Activated CD8-positive, alpha-beta T cell treated with anti-CD3 and anti-CD28 coated beads, Interleukin-2, amount 10 ng/mL, durations not matched to agents 7 days and 5 days (primary cell): ENCODE data around the gene STX4. TPM values are rescaled to one million over a fixed set of nuclear protein-coding genes. Genes with fewer than 3 reads are reported as not detected.

Source experiments
- ATAC-seq: fragments of 150-1000 bp; cut with Tn5 transposase; one replicate; pipeline ENCODE4 v1.10.0; 2021; ENCODE audit warnings: moderate library complexity
- CTCF ChIA-PET: fragments of 350-600 bp; sonication (Branson Sonifier 250); formaldehyde crosslinking; loops from one replicate; lab custom pipeline; 2021; ENCODE audit warnings: antibody characterized with exemption; lab: Charles Lee
- POLR2A ChIA-PET: fragments of 350-600 bp; sonication (Branson Sonifier 250); formaldehyde crosslinking; loops from one replicate; lab custom pipeline; 2021; ENCODE audit warnings: antibody characterized with exemption; lab: Charles Lee
- DNase-seq: peaks from one replicate; pipeline ENCODE4 v3.0.0-alpha.2; 2020
- H3K27ac Mint-ChIP-seq: one replicate; pipeline ENCODE4 v1.8.0; 2021; ENCODE audit warnings: mild to moderate bottlenecking, mixed read lengths
- H3K27me3 Mint-ChIP-seq: one replicate; pipeline ENCODE4 v1.8.0; 2021; ENCODE audit warnings: low read depth, mixed read lengths
- H3K36me3 Mint-ChIP-seq: one replicate; pipeline ENCODE4 v1.8.0; 2021; ENCODE audit warnings: low read depth, mixed read lengths
- H3K4me1 Mint-ChIP-seq: one replicate; pipeline ENCODE4 v1.8.0; 2021; ENCODE audit warnings: low read depth, mixed read lengths
- H3K4me3 Mint-ChIP-seq: one replicate; pipeline ENCODE4 v1.8.0; 2021; ENCODE audit warnings: mild to moderate bottlenecking, mixed read lengths
- H3K9me3 Mint-ChIP-seq: one replicate; pipeline ENCODE4 v1.8.0; 2022; ENCODE audit warnings: mixed read lengths; ENCODE audit not compliant: insufficient read depth
- total RNA-seq, 2 experiments: library from RNA; stranded (reverse); gene quantifications; one replicate each; pipeline ENCODE4 v1.2.3, GENCODE V29; 2021

STX4 gene
- total RNA-seq, 2 experiments from 2014 or later, result 46.4 to 53.5 TPM

DNA sequence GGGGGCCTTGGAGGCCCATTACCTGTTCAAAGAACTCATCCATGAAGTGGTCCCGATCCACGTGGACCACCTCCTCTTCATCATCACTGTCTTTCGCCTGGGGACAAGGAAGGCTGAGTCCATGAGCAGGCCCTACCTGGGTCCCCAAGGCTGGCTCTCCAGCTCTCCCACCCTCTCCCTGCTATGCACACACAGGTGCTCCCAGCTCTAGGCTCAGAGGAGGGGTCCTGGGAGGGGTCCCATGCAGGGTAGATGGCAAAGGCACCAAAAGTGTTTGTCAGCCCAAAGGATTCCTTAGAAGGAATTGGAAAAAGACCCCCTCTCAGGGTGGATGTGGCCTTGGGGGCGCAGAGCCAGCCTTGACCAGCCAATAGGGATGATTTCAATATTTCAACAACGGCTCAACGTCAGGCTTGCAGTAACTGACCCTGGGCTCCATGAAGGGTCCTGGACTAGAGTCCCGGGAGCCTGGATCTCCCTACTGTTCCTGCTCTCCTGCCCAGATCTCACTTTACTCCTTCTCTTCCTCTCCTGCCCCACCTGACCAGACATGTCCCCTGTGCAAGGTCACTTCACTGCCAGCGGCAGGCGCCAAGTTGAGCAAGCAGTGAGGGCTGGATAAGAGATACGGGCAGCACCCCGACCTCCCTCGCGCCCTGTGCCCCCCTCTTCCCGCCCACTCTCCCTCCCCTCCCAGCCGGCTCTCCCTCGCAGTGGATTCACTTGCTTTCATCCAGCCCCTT, 31.7 kb upstream of the STX4 start:
- Mint-ChIP-seq H3K4me3 (no peak overlapping the region), H3K27ac (no peak overlapping the region), H3K27me3 (peaks cover 12% of the 10 kb centered on the region), H3K36me3 (no peaks in the 10 kb centered on the region), H3K4me1 (peaks cover 3% of the 10 kb centered on the region), H3K9me3 (no peaks in the 10 kb centered on the region)
- ATAC-seq (no peak), DNase-seq (no peak)
- CTCF ChIA-PET, result interaction anchor here (1.1 kb wide), 1 partner anchor 140 kb away, joined by 3 read pairs; no protein-coding TSS in a partner anchor
- POLR2A ChIA-PET, result no interaction called here

DNA sequence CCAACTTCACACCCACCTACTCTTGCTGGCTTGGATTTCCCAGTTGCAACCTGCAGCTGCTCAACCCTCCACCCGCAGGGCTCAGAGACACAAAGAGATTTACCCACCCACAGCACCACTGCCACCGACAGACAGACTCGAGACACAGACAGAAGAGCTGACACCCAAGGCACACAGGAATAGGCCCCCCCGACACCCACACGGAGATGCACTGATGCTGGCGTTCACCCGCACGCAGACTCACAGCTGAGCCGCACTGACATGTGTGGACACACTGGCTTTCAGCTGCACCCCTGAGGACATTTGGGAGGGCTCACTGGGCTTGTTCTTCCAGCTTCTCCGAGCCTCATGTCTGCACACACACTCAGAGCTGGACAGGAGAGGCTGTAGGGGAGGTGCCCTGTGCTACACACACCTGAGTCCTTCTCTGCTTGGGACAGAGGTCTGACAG, 31.1 kb upstream of the STX4 start:
- Mint-ChIP-seq H3K27me3 (peaks cover 14% of the 10 kb centered on the region), H3K9me3 (no peaks in the 10 kb centered on the region), H3K27ac (no peak overlapping the region), H3K4me1 (no peaks in the 10 kb centered on the region), H3K36me3 (no peaks in the 10 kb centered on the region), H3K4me3 (no peak overlapping the region)
- DNase-seq (no peak), ATAC-seq (no peak)
- ChIA-PET POLR2A (no interaction called here), CTCF (interaction anchor here (1.1 kb wide), 1 partner anchor 140 kb away, joined by 3 read pairs; no protein-coding TSS in a partner anchor)

GRCh38 chr16:31002862-31003341, 30.5 kb upstream of the STX4 start:
- Mint-ChIP-seq H3K27me3 (peaks cover 19% of the 10 kb centered on the region), H3K9me3 (no peaks in the 10 kb centered on the region), H3K4me1 (no peaks in the 10 kb centered on the region), H3K27ac (no peak overlapping the region), H3K4me3 (no peak overlapping the region), H3K36me3 (no peaks in the 10 kb centered on the region)
- POLR2A ChIA-PET, result interaction anchor here (0.6 kb wide), 2 partner anchors 17 to 112 kb away, joined by 3 read pairs; no protein-coding TSS in a partner anchor
- CTCF ChIA-PET, result interaction anchor here (1.1 to 2.1 kb wide), 2 partner anchors 19 to 139 kb away, joined by 3 to 9 read pairs; partner anchors contain the start of gene HSD3B7
- DNase-seq (no peak), ATAC-seq (no peak)

- DNase-seq, result no peak
- POLR2A ChIA-PET, result interaction anchor here (0.6 kb wide), 2 partner anchors 17 to 111 kb away, joined by 3 read pairs; no protein-coding TSS in a partner anchor
- no peaks in the 10 kb centered on the region for H3K9me3 Mint-ChIP-seq
- H3K27ac Mint-ChIP-seq, result no peak overlapping the region
- no peak overlapping the region for H3K4me3 Mint-ChIP-seq
- CTCF ChIA-PET, result interaction anchor here (1.5 to 2.1 kb wide), 2 partner anchors 20 to 138 kb away, joined by 3 to 9 read pairs; partner anchors contain the start of gene HSD3B7
- no peaks in the 10 kb centered on the region for H3K36me3 Mint-ChIP-seq
- H3K4me1 Mint-ChIP-seq, result no peaks in the 10 kb centered on the region
- peaks cover 20% of the 10 kb centered on the region for H3K27me3 Mint-ChIP-seq
- ATAC-seq, result no peak
Observed at GRCh38 chr16:31003744-31004143, 29.6 kb upstream of the STX4 start.

GRCh38 chr16:31004658-31005057, 28.7 kb upstream of the STX4 start:
- H3K9me3 Mint-ChIP-seq, result no peaks in the 10 kb centered on the region
- DNase-seq (no peak), ATAC-seq (no peak)
- no peaks in the 10 kb centered on the region for H3K36me3 Mint-ChIP-seq
- ChIA-PET POLR2A (interaction anchor here (0.9 kb wide), 1 partner anchor 47 kb away, joined by 3 read pairs; the partner anchor contains the start of gene SETD1A), CTCF (interaction anchor here (1.5 to 2.1 kb wide), 2 partner anchors 21 to 138 kb away, joined by 3 to 9 read pairs; partner anchors contain the start of gene HSD3B7)
- no peak overlapping the region for H3K4me3 Mint-ChIP-seq
- peaks cover 19% of the 10 kb centered on the region for H3K27me3 Mint-ChIP-seq
- H3K4me1 Mint-ChIP-seq, result peaks cover 1% of the 10 kb centered on the region
- H3K27ac Mint-ChIP-seq, result no peak overlapping the region

DNA sequence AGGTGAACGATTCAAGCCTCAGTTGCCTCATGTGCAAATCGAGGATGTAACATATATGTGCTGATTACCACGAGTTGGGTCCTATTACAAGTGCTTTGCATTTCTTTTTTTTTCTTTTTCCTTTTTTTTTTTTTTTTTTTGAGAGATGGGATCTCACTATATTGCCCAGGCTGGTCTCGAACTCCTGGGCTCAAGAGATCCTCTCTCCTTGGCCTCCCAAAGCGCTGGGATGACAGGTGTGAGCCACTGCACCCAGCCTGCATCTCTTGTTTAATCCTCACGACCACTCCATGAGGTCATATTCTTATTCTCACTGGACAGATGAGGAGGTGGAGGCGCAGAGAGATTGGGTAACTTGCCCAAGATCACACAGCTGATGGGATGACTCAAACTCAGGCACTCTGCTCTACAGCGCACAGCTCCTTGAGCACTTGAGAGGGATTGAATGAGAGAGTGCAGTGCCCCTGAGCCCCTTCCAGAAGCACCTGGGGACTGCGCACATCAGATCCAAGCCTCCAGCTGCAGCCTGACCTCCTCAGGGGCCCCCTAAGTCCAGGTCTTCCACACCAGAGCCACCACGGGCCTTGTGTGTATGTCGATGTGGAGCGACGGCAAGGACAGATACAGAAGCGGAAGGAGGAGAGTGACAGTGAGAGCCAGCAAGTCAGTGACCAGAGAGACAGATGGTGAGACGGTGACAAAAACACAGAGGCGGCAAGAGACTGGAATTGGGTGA, 27.8 kb upstream of the STX4 start:
- peaks cover 6% of the 10 kb centered on the region for H3K4me1 Mint-ChIP-seq
- H3K36me3 Mint-ChIP-seq, result no peaks in the 10 kb centered on the region
- DNase-seq (no peak), ATAC-seq (no peak)
- H3K27me3 Mint-ChIP-seq, result peaks cover 23% of the 10 kb centered on the region
- H3K4me3 Mint-ChIP-seq, result no peak overlapping the region
- ChIA-PET CTCF (interaction anchor here (2.1 kb wide), 1 partner anchor 21 kb away, joined by 9 read pairs; the partner anchor contains the start of gene HSD3B7), POLR2A (interaction anchor here (0.9 to 1.2 kb wide), 2 partner anchors 8 to 48 kb away, joined by 3 to 5 read pairs; partner anchors contain the start of gene SETD1A)
- H3K27ac Mint-ChIP-seq, result no peak overlapping the region
- H3K9me3 Mint-ChIP-seq, result no peaks in the 10 kb centered on the region

DNA sequence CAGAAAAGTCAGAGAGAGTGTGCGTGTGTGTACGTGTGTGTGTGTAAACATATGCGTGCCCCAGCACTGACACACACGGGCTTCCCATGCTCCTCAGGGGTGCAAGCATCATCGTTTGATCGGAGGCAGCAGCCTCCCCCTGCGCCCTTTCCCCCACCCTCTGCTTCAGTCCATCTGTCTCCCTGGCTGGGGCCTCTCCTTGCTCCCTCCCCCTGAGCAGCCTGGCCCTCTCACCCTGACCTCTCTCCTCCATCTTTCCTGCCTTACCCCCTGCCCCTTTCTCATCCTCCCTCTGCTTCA, 27.3 kb upstream of the STX4 start:
- POLR2A ChIA-PET, result interaction anchor here (1.2 kb wide), 1 partner anchor 9 kb away, joined by 5 read pairs; no protein-coding TSS in a partner anchor
- Mint-ChIP-seq H3K9me3 (no peaks in the 10 kb centered on the region), H3K27me3 (peaks cover 27% of the 10 kb centered on the region), H3K36me3 (no peaks in the 10 kb centered on the region), H3K27ac (no peak overlapping the region), H3K4me3 (no peak overlapping the region), H3K4me1 (peaks cover 9% of the 10 kb centered on the region)
- DNase-seq, result no peak
- ATAC-seq, result no peak
- CTCF ChIA-PET, result no interaction called here

GRCh38 chr16:31006589-31006988, 26.8 kb upstream of the STX4 start:
- no peaks in the 10 kb centered on the region for H3K9me3 Mint-ChIP-seq
- ChIA-PET CTCF (no interaction called here), POLR2A (interaction anchor here (1.2 kb wide), 1 partner anchor 10 kb away, joined by 5 read pairs; no protein-coding TSS in a partner anchor)
- peaks cover 32% of the 10 kb centered on the region for H3K27me3 Mint-ChIP-seq
- H3K27ac Mint-ChIP-seq, result peak overlapping the region; percentile 47
- H3K4me3 Mint-ChIP-seq, result no peak overlapping the region
- H3K36me3 Mint-ChIP-seq, result no peaks in the 10 kb centered on the region
- DNase-seq (no peak), ATAC-seq (no peak)
- peaks cover 15% of the 10 kb centered on the region for H3K4me1 Mint-ChIP-seq

- Mint-ChIP-seq H3K4me3 (no peak overlapping the region), H3K4me1 (peaks cover 16% of the 10 kb centered on the region), H3K9me3 (no peaks in the 10 kb centered on the region), H3K27me3 (peaks cover 38% of the 10 kb centered on the region), H3K36me3 (no peaks in the 10 kb centered on the region), H3K27ac (no peak overlapping the region)
- POLR2A ChIA-PET, result no interaction called here
- DNase-seq, result no peak
- CTCF ChIA-PET, result no interaction called here
- no peak for ATAC-seq
Observed at GRCh38 chr16:31007684-31008083, 25.7 kb upstream of the STX4 start.

DNA sequence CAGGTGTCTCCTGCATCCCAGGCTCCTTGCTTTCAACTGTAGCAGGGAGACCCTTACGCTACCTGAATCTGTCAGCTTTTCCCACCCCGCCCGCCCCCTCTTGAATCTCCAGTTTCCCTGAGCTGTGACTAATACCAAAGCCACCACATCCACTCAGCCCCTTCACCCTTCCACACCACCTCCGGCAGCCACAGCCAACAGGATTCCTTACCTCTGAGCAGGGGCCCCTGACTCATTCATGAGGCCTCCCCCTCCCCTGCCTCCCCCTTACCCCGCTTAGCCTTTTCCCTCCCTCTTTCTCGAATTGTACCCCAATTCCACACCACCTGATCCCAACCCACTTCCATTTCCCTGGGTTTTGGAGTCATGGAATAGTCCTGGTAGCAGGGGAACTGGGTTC, 25.2 kb upstream of the STX4 start:
- Mint-ChIP-seq H3K36me3 (no peaks in the 10 kb centered on the region), H3K27ac (no peak overlapping the region), H3K27me3 (peaks cover 42% of the 10 kb centered on the region), H3K9me3 (no peaks in the 10 kb centered on the region), H3K4me1 (peaks cover 16% of the 10 kb centered on the region), H3K4me3 (no peak overlapping the region)
- POLR2A ChIA-PET, result interaction anchor here (1.0 kb wide), 1 partner anchor 14 kb away, joined by 3 read pairs; no protein-coding TSS in a partner anchor
- ATAC-seq (no peak), DNase-seq (no peak)
- CTCF ChIA-PET, result interaction anchor here (1.3 kb wide), 1 partner anchor 66 kb away, joined by 3 read pairs; no protein-coding TSS in a partner anchor

- ChIA-PET CTCF (interaction anchor here (1.3 kb wide), 1 partner anchor 67 kb away, joined by 3 read pairs; no protein-coding TSS in a partner anchor), POLR2A (interaction anchor here (0.8 to 1.0 kb wide), 2 partner anchors 15 to 67 kb away, joined by 3 read pairs; no protein-coding TSS in a partner anchor)
- Mint-ChIP-seq H3K36me3 (no peaks in the 10 kb centered on the region), H3K27me3 (peaks cover 45% of the 10 kb centered on the region), H3K4me1 (peaks cover 16% of the 10 kb centered on the region), H3K9me3 (no peaks in the 10 kb centered on the region), H3K27ac (no peak overlapping the region), H3K4me3 (no peak overlapping the region)
- DNase-seq (no peak), ATAC-seq (no peak)
Observed at GRCh38 chr16:31008551-31008950, 24.8 kb upstream of the STX4 start.
